Mesenchymal stem cell (in vitro differentiated cells and primary cell): Measurements from ENCODE around the gene SMC6.

Source experiments
- DNase-seq: peaks from one replicate; pipeline ENCODE4 v3.0.0-alpha.2; 2013
- H2AFZ ChIP-seq: one replicate; pipeline ENCODE4 v1.6.1; 2013; ENCODE audit warnings: low read depth, mild to moderate bottlenecking, control low read depth, inconsistent platforms, low read length, moderate library complexity
- H2AK5ac ChIP-seq: 2 replicates; pipeline ENCODE4 v1.6.1; 2013; ENCODE audit warnings: low read length, moderate library complexity, mild to moderate bottlenecking, inconsistent platforms; ENCODE audit not compliant: severe bottlenecking
- H2BK120ac ChIP-seq: one replicate; pipeline ENCODE4 v1.6.1; 2013; ENCODE audit warnings: low read depth, mild to moderate bottlenecking, inconsistent platforms, low read length, moderate library complexity
- H2BK12ac ChIP-seq, 2 experiments: one replicate each; pipeline ENCODE4 v1.6.1; 2013; ENCODE audit warnings: inconsistent platforms in 2 of 2, low read length in 2 of 2, mild to moderate bottlenecking in 2 of 2, moderate library complexity in 2 of 2, control low read depth in 1 of 2
- H2BK15ac ChIP-seq: one replicate; pipeline ENCODE4 v1.6.1; 2013; ENCODE audit warnings: mild to moderate bottlenecking, low read depth, inconsistent platforms; ENCODE audit not compliant: poor library complexity, severe bottlenecking
- H2BK5ac ChIP-seq: 2 replicates; pipeline ENCODE4 v1.6.1; 2013; ENCODE audit warnings: low read depth, mild to moderate bottlenecking, low read length, control low read depth, inconsistent platforms; ENCODE audit not compliant: poor library complexity, severe bottlenecking
- H3K14ac ChIP-seq, 2 experiments: one replicate each; pipeline ENCODE4 v1.6.1; 2013; ENCODE audit warnings: inconsistent platforms in 2 of 2, low read length in 2 of 2, control low read depth in 1 of 2, mild to moderate bottlenecking in 1 of 2, moderate library complexity in 1 of 2
- H3K18ac ChIP-seq, 2 experiments: one replicate each; pipeline ENCODE4 v1.6.1; 2013; ENCODE audit warnings: inconsistent platforms in 2 of 2, low read length in 2 of 2, control low read depth in 1 of 2, low read depth in 1 of 2, mild to moderate bottlenecking in 1 of 2
- H3K23ac ChIP-seq, 2 experiments: one replicate each; pipeline ENCODE4 v1.6.1; 2013; ENCODE audit warnings: inconsistent platforms in 2 of 2, low read length in 2 of 2, mild to moderate bottlenecking in 2 of 2, moderate library complexity in 2 of 2, control low read depth in 1 of 2
- H3K27ac ChIP-seq: 2 replicates; pipeline ENCODE4 v1.5.1; 2013; ENCODE audit warnings: mild to moderate bottlenecking, moderate library complexity, low read length, control low read depth, inconsistent platforms; ENCODE audit not compliant: poor library complexity, severe bottlenecking
- H3K27me3 ChIP-seq, 2 experiments: 2 replicates each; pipeline versions ENCODE4 v1.6.1 to v1.7.0; 2013; ENCODE audit warnings: low read length in 2 of 2, mild to moderate bottlenecking in 2 of 2, moderate library complexity in 2 of 2, control low read depth in 1 of 2, inconsistent platforms in 1 of 2; ENCODE audit not compliant: control insufficient read depth in 1 of 2, insufficient read depth in 1 of 2
- H3K36me3 ChIP-seq, 2 experiments: 2 replicates each; pipeline versions ENCODE4 v1.6.1 to v1.7.0; 2013; ENCODE audit warnings: low read length in 2 of 2, control low read depth in 1 of 2, inconsistent platforms in 1 of 2, low read depth in 1 of 2, mild to moderate bottlenecking in 1 of 2; ENCODE audit not compliant: insufficient read depth in 2 of 2, control insufficient read depth in 1 of 2
- H3K4ac ChIP-seq, 2 experiments: one replicate each; pipeline ENCODE4 v1.6.1; 2013; ENCODE audit warnings: inconsistent platforms in 2 of 2, low read length in 2 of 2, mild to moderate bottlenecking in 2 of 2, moderate library complexity in 2 of 2, control low read depth in 1 of 2, low read depth in 1 of 2
- H3K4me1 ChIP-seq: 2 replicates; pipeline ENCODE4 v1.6.1; 2013; ENCODE audit warnings: low read depth, low read length, control low read depth; ENCODE audit not compliant: control insufficient read depth, insufficient read depth
- H3K4me2 ChIP-seq: 2 replicates; pipeline ENCODE4 v1.6.1; 2013; ENCODE audit warnings: low read length, mild to moderate bottlenecking, inconsistent platforms; ENCODE audit not compliant: poor library complexity, severe bottlenecking
- H3K4me3 ChIP-seq, 2 experiments: 2 replicates each; pipeline versions ENCODE4 v1.5.1 to v1.7.0; 2013; ENCODE audit warnings: low read length in 2 of 2, mild to moderate bottlenecking in 2 of 2, control low read depth in 1 of 2, low read depth in 1 of 2; ENCODE audit not compliant: insufficient read depth in 1 of 2
- H3K79me1 ChIP-seq: replicated peaks from 2 replicates; pipeline ENCODE4 v1.6.1; 2013; ENCODE audit warnings: mild to moderate bottlenecking, control low read depth, low read length, inconsistent platforms; ENCODE audit not compliant: poor library complexity, severe bottlenecking
- H3K9ac ChIP-seq: 2 replicates; pipeline ENCODE4 v1.7.0; 2013; ENCODE audit warnings: mild to moderate bottlenecking, low read length, moderate library complexity
- H3K9me3 ChIP-seq: 2 replicates; pipeline ENCODE4 v1.7.0; 2013; ENCODE audit warnings: mild to moderate bottlenecking, low read length; ENCODE audit not compliant: control insufficient read depth
- H4K8ac ChIP-seq: one replicate; pipeline ENCODE4 v1.6.1; 2013; ENCODE audit warnings: inconsistent platforms, mild to moderate bottlenecking, low read length, moderate library complexity
- H4K91ac ChIP-seq: one replicate; pipeline ENCODE4 v1.6.1; 2013; ENCODE audit warnings: mild to moderate bottlenecking, low read length, inconsistent platforms
- WGBS: methylation state at CpG from one replicate; pipeline ENCODE4 v1.1.7; 2013; ENCODE audit warnings: mixed read lengths; 5-methylcytosine and 5-hydroxymethylcytosine counted together

The SMC6 gene

DNA sequence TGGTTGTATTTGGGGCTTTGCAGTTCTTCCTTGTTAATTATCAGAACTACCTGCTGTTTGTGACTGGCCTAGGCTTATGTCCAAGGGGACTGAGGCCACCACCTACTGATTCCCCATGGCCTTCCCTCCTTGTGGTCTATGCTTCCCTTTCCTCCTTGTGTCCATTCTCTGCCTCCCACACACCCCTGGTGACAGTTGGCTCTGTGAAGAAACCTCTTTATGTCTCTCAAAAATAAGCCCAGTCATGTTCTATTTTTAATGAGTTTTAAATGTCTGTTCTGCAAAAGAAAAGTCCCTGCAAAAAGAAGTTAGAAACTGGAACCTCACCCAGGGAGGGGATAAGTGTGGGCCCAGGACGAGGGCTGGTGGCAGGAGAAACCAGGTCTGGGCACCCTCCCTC, 105.0 kb downstream of the SMC6 start:
- Histone ChIP-seq H2BK12ac (no peak overlapping the region), H3K27ac (no peak overlapping the region)
- no peak for DNase-seq

DNA sequence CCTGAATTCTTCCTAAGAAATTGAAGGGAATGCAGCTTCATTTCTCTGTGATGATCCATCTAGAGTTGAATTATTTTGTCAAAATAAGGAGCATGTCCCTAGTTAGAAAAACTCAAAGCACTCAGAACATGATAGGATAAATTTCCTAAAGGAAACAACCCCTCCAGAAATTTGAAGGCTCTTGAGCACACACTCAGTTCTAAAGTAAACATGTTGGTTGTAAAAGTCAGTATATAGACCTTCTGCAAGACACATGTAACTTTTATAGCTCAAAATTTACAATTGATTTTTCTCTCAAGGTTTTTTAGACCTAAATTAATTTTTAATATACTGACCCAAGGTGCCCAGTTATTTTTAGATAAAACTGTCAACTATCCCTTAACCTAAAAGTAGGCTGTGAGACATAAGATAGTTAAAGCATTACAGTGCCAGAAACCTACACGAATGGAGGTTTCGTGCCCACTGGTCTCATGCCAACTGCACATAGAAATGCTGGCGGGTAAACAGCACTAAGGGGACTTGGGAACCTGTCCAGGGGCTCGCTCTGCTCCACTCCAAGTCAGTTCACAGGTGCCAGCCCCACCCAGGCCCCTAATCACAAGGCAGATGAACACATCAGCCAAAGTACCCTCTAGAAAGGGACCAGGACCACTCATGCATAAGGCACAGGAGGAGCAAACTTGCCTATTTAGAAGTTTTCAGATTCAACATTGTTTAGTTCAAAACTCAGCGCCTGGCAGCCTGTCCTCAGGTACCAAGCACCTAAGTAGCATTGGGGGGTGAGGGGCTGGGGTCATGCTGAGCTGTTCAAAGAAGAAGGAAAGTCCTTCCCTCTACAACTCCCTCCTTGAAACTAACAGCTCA, 106.5 kb downstream of the SMC6 start:
- Histone ChIP-seq H2BK5ac (no peak overlapping the region), H2AFZ (no peak overlapping the region), H3K14ac (no peak overlapping the region), H3K4me1 (peaks cover 10% of the 10 kb centered on the region), H2BK12ac (no peak overlapping the region), H3K23ac (peak overlapping the region in 1 of 2 experiments; percentile 28), H4K91ac (no peak overlapping the region), H3K4ac (peak overlapping the region in 1 of 2 experiments; percentile 19), H3K27ac (no peak overlapping the region), H3K9ac (no peak overlapping the region), H2AK5ac (no peak overlapping the region), H3K79me1 (no peaks in the 10 kb centered on the region), H3K36me3 (peaks cover 0 to 10% of the 10 kb centered on the region in 2 experiments), H2BK120ac (no peak overlapping the region), H3K18ac (no peak overlapping the region), H2BK15ac (peak overlapping the region; percentile 48), H3K4me2 (no peak overlapping the region), H4K8ac (no peak overlapping the region), H3K4me3 (no peak overlapping the region), H3K9me3 (no peaks in the 10 kb centered on the region), H3K27me3 (no peaks in the 10 kb centered on the region)
- DNase-seq, result no peak
- 86% methylated on average over 5 of the region's 5 CpGs for WGBS

More for the DNA sequence above, 105.0 kb downstream of the SMC6 start:
- Histone ChIP-seq H2BK15ac (no peak overlapping the region), H3K14ac (no peak overlapping the region), H3K4ac (no peak overlapping the region), H3K79me1 (no peaks in the 10 kb centered on the region), H3K36me3 (peaks cover 0 to 10% of the 10 kb centered on the region in 2 experiments), H2AFZ (no peak overlapping the region), H4K8ac (peak overlapping the region; percentile 39), H2AK5ac (no peak overlapping the region), H3K23ac (no peak overlapping the region), H3K4me3 (no peak overlapping the region), H3K27me3 (no peaks in the 10 kb centered on the region), H3K18ac (no peak overlapping the region), H3K9ac (no peak overlapping the region), H3K9me3 (no peaks in the 10 kb centered on the region), H3K4me1 (peaks cover 5% of the 10 kb centered on the region), H2BK120ac (no peak overlapping the region), H2BK5ac (no peak overlapping the region), H3K4me2 (no peak overlapping the region), H4K91ac (no peak overlapping the region)
- WGBS, result 91% methylated on average over 1 of the region's 1 CpG

DNA sequence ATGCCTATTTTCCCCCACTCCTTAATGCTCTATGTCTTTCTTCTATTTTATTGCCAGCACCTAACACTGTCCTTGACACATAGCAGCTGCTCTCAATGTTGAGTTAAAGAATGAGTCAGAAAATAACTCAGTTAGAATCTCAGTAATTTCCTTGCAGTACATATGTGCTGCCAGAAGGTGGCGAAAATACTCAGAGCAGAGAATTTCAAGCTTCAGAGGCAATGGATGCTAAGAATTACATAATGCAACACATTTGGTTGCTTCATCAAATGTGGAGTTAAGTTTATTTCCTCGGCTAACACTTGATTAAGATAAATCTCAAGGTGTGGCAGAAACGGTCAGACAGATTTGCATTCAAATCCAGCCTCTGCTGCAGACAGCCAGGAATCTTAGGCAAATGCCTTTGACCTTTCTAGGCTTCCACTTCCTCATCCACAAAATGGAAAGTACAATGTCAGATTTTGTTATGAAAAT, 107.5 kb downstream of the SMC6 start:
- no peak overlapping the region for H2BK12ac ChIP-seq
- peaks cover 10% of the 10 kb centered on the region for H3K4me1 ChIP-seq
- no peak overlapping the region for H2AFZ ChIP-seq
- H2BK5ac ChIP-seq, result no peak overlapping the region
- H2BK120ac ChIP-seq, result no peak overlapping the region
- no peaks in the 10 kb centered on the region for H3K9me3 ChIP-seq
- no peak overlapping the region for H3K4ac ChIP-seq
- no peak overlapping the region for H4K91ac ChIP-seq
- H3K23ac ChIP-seq, result no peak overlapping the region
- H3K9ac ChIP-seq, result no peak overlapping the region
- no peak overlapping the region for H3K18ac ChIP-seq
- 6% methylated on average over 3 of the region's 3 CpGs for WGBS
- no peak overlapping the region for H2BK15ac ChIP-seq
- H3K79me1 ChIP-seq, result no peaks in the 10 kb centered on the region
- no peak overlapping the region for H4K8ac ChIP-seq
- H3K4me3 ChIP-seq, result no peak overlapping the region
- H3K36me3 ChIP-seq, result peaks cover 0 to 10% of the 10 kb centered on the region in 2 experiments
- H2AK5ac ChIP-seq, result no peak overlapping the region
- DNase-seq, result peak; percentile 87
- H3K14ac ChIP-seq, result no peak overlapping the region
- H3K27me3 ChIP-seq, result no peaks in the 10 kb centered on the region
- no peak overlapping the region for H3K4me2 ChIP-seq
- no peak overlapping the region for H3K27ac ChIP-seq

DNA sequence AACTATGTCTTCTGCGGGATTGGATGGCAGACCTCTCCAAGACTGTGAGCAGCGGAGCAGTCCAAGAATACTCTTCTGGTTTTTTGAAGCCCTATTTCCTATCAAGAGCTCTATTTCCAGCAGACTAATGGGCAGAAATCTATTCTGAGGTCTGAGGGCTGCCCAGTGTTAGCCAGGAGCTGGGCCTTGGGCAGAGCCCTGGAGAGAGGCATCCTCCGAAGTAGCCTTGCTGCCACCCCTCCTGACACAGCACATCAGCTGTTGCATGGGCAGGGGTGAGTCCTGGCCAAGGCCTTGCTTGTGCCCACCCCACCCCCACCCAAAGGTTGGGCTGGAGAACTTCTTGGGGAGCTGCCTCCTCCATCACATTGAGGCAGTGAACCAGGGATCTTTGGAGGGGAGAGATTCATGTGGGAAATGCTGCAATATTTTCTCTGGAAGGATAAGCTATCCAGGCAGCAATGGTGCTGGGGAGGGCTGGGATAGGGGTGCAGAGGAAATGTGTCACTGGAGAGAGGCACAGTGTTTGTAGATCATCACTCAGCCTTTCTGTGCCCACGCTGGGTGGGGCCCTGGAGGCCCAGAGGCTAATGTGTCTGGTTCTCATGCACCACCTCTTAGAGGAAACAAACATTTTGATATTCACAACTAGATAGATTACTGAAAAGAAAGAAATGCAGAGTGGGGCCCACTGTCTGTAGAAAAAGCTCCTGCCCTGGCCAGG, 108.5 kb downstream of the SMC6 start:
- no peak overlapping the region for H3K4me2 ChIP-seq
- DNase-seq, result peak; percentile 22
- no peak overlapping the region for H3K23ac ChIP-seq
- no peaks in the 10 kb centered on the region for H3K27me3 ChIP-seq
- peak overlapping the region; percentile 62 for H4K91ac ChIP-seq
- H3K4me3 ChIP-seq, result no peak overlapping the region
- H3K4me1 ChIP-seq, result peaks cover 10% of the 10 kb centered on the region
- no peak overlapping the region for H3K14ac ChIP-seq
- H2AFZ ChIP-seq, result no peak overlapping the region
- no peaks in the 10 kb centered on the region for H3K9me3 ChIP-seq
- no peaks in the 10 kb centered on the region for H3K79me1 ChIP-seq
- peaks cover 0 to 10% of the 10 kb centered on the region in 2 experiments for H3K36me3 ChIP-seq
- H3K4ac ChIP-seq, result no peak overlapping the region
- no peak overlapping the region for H2AK5ac ChIP-seq
- peak overlapping the region; percentile 54 to 67 for H3K18ac ChIP-seq
- peak overlapping the region; percentile 25 to 79 for H2BK12ac ChIP-seq
- no peak overlapping the region for H3K9ac ChIP-seq
- peak overlapping the region; percentile 51 for H4K8ac ChIP-seq
- peak overlapping the region; percentile 99 for H2BK15ac ChIP-seq
- 99% methylated on average over 3 of the region's 4 CpGs for WGBS
- H2BK120ac ChIP-seq, result peak overlapping the region; percentile 38
- no peak overlapping the region for H3K27ac ChIP-seq
- no peak overlapping the region for H2BK5ac ChIP-seq
